Muscle layer of duodenum (tissue), 2 donors: ENCODE measurements around the gene TSR3.

Experiments
- H3K27ac ChIP-seq: one replicate; pipeline ENCODE4 v1.7.0; 2013; ENCODE audit warnings: mild to moderate bottlenecking, low read length
- H3K27me3 ChIP-seq: one replicate; pipeline ENCODE4 v1.7.0; 2013; ENCODE audit warnings: low read depth, mild to moderate bottlenecking, control low read depth, low read length
- H3K36me3 ChIP-seq, 2 donors: one replicate each; pipeline ENCODE4 v1.7.0; 2013; ENCODE audit warnings: low read length in 2 of 2, control low read depth in 1 of 2, mild to moderate bottlenecking in 1 of 2; ENCODE audit not compliant: insufficient read depth in 2 of 2, control insufficient read depth in 1 of 2
- H3K4me1 ChIP-seq, 2 donors: one replicate each; pipeline ENCODE4 v1.7.0; 2013; ENCODE audit warnings: low read length in 2 of 2, mild to moderate bottlenecking in 2 of 2, control low read depth in 1 of 2, moderate library complexity in 1 of 2; ENCODE audit not compliant: insufficient read depth in 2 of 2, control insufficient read depth in 1 of 2
- H3K4me3 ChIP-seq, 2 donors: one replicate each; pipeline ENCODE4 v1.7.0; 2013; ENCODE audit warnings: low read length in 2 of 2, low read depth in 1 of 2, mild to moderate bottlenecking in 1 of 2
- H3K9me3 ChIP-seq, 2 donors: one replicate each; pipeline ENCODE4 v1.7.0; 2013; ENCODE audit warnings: low read length in 2 of 2, control low read depth in 1 of 2, mild to moderate bottlenecking in 1 of 2; ENCODE audit not compliant: control insufficient read depth in 1 of 2
- donor health status: healthy.

Gene TSR3

DNA sequence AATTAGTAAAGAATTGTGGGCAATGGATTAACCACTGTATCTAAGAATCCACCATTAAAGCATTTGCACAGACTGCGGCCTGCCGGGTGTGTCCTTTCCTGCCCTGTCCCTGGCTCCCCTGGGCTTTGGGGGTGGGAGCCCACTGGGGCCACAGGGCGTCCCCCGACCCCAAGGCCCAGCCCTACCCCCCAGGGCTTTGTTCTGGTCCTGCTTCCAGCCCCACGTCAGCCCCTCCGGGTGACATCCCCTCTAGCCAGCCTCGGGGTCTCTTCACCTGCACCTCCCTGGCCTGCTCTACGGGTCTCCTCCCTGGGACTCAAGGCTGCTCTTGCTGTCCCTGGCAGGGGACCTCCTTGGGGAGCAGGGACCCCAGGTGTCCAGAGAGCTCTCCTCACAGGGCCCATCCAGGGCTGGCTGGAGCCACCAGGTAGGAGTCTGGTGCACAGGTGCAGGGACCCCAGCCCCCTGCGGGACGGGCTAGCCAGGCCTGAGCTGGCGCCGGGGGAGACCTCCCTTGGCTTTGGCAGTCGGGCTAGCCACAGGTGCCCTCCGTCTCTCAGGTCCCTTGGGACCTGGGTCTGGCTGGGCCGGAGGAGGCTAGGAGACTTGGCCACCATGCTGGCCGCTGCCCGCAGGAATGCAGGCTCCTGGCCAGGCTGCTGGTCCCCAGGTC is 24.6 kb downstream of the TSR3 start:
- peaks cover 9% of the 10 kb centered on the region for H3K27me3 ChIP-seq
- H3K9me3 ChIP-seq, result no peaks in the 10 kb centered on the region
- no peak overlapping the region for H3K27ac ChIP-seq
- H3K4me1 ChIP-seq, result peaks cover 0 to 5% of the 10 kb centered on the region in 2 donors
- peaks cover 5 to 29% of the 10 kb centered on the region in 2 donors for H3K36me3 ChIP-seq
- no peak overlapping the region for H3K4me3 ChIP-seq

DNA sequence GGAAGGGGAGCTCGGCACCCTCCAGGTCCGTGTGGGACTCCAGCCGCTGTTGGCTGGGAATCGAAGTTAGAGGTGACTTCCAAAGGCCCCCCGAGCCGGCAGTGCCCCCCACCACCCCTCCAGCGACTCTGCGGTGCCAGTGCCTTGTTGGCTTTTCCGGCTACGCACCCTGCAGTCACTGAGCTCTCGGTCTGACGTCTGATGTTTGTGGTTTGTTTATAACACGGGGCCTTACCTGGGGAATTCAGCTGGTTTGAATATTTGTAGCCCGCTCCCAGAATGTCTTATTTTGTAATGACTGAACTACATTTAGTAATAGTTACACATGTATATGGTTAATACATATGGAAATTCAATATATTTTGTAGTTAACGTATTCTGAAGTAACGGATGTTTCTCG is 25.3 kb downstream of the TSR3 start:
- Histone ChIP-seq H3K36me3 (peaks cover 5 to 35% of the 10 kb centered on the region in 2 donors), H3K27me3 (peaks cover 2% of the 10 kb centered on the region), H3K4me3 (no peak overlapping the region), H3K27ac (no peak overlapping the region), H3K9me3 (no peaks in the 10 kb centered on the region), H3K4me1 (no peaks in the 10 kb centered on the region)

DNA sequence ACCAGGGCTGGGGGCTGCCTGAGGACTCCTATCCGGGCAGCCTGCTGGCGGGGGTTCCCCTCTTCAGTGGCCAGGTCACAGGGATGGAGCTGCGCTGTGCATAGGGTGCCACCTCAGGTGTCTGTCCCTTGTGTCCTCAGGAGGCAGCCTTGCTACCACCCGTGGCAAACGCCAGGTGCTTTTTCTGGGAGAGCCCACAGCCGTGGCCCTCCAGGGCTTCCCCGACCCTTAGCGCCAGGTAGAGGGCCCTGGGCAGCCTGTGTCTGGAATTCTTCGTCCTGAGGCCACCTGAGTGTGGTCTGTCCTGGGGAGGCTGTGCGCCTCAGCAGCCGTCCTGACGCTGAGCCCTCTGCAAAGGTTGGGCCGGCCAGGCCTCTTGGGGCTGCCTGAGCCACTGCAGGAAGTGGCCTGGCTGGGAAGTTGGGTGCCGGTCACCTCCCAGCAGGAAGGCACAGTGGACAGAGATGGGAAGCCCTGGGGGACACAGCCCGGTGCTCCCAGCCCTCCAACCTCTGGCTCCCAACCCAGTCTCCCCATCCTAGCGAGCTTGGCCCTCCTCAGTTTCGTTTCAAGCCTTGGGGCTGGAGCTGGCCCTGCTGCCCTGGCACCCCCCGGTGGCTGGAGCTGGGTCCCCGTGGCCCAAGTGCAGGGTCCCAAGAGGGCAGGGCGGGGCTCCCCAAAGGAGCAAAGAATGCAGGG is 25.9 kb downstream of the TSR3 start:
- H3K27me3 ChIP-seq, result no peaks in the 10 kb centered on the region
- peaks cover 5 to 40% of the 10 kb centered on the region in 2 donors for H3K36me3 ChIP-seq
- H3K4me1 ChIP-seq, result no peaks in the 10 kb centered on the region
- H3K9me3 ChIP-seq, result no peaks in the 10 kb centered on the region
- H3K27ac ChIP-seq, result no peak overlapping the region
- no peak overlapping the region for H3K4me3 ChIP-seq

DNA sequence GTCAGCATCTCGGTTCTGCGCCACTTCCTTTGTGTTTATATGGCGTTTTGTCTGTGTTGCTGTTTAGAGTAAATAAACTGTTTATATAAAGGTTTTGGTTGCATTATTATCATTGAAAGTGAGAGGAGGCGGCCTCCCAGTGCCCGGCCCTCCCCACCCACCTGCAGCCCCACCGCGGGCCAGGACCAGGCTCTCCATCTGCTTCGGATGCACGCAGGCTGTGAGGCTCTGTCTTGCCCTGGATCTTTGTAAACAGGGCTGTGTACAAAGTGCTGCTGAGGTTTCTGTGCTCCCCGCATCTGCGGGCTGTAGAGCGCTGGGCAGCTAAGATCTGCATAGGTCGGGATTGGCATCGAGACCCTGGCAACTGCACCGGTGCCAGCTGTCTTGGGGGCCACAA is 26.4 kb downstream of the TSR3 start:
- Histone ChIP-seq H3K27me3 (no peaks in the 10 kb centered on the region), H3K9me3 (no peaks in the 10 kb centered on the region), H3K36me3 (peaks cover 8 to 46% of the 10 kb centered on the region in 2 donors), H3K4me3 (no peak overlapping the region), H3K27ac (no peak overlapping the region), H3K4me1 (no peaks in the 10 kb centered on the region)

DNA sequence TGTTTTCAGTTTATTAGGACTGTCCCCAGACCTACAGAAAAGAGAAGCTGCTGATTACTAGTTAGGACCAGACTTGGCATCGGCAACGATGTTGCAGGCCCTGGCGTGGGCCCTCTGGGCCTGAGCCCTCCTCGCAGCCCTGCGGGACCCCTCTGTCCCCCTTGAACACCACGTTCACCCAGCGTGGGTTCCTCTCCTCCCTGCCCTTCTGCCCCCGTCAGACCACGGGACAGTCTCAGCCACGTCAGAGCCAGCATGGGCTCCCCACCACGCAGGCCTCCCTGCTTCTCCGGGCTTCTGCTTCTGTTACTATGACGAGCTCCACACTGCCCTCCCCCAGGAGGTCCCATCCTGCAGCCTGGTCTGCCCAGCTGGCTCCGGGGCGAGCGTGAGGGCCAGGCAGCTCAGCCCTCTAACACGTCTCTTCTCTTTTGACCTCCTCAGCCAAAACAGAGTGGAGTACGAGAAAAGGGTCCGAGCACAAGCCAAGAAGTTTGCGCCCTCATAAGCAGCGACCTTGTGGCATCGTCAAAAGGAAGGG is 27.3 kb downstream of the TSR3 start:
- no peak overlapping the region for H3K27ac ChIP-seq
- peaks cover 17 to 55% of the 10 kb centered on the region in 2 donors for H3K36me3 ChIP-seq
- H3K4me3 ChIP-seq, result no peak overlapping the region
- no peaks in the 10 kb centered on the region for H3K4me1 ChIP-seq
- no peaks in the 10 kb centered on the region for H3K27me3 ChIP-seq
- no peaks in the 10 kb centered on the region for H3K9me3 ChIP-seq

DNA sequence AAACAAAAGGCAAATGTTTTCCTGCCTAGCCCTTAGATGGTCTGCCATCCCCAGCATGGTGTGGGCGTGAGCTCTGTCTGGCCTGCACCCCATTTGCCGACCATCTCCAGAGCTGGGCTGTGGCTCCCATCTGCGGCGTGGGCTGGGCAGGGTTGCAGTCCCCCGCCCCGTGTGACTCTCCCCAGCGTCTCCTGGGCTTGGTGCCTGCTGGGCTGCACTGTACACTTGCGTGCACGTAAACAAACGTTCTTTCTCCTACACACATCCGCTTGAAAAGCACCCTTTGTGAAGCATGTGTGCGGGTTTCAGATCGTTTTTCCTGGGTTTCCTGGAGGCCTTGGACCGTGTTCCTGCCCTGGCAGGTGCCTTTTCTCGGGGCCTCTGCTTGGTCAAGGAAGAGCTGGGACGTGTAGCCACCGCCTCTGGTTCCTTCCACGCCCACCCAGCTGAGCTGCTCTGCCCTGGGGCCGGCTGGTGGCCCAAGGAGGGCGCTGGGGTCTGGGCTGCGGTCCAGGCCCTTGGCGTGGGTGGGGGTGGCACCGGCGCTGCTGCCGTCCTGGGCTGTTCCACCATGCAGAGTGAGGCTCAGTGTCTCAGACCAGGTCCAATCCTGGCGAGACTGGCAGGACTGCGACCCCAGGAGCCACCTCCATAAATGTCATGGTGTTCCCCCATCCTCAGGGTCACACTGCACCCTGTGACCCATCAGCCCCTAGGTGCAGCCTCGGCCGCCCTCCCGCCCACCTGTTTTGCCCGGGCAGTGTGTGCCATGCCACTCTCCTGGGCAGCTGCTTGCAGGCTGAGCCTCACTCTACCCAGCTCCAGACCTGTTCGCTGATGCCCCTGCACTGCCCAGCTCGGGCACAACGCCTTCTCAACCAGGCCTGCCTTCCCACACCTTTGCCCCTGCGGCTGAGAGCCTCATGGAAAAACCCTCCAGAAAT is 28.1 kb downstream of the TSR3 start:
- no peak overlapping the region for H3K27ac ChIP-seq
- peaks cover 22 to 63% of the 10 kb centered on the region in 2 donors for H3K36me3 ChIP-seq

DNA sequence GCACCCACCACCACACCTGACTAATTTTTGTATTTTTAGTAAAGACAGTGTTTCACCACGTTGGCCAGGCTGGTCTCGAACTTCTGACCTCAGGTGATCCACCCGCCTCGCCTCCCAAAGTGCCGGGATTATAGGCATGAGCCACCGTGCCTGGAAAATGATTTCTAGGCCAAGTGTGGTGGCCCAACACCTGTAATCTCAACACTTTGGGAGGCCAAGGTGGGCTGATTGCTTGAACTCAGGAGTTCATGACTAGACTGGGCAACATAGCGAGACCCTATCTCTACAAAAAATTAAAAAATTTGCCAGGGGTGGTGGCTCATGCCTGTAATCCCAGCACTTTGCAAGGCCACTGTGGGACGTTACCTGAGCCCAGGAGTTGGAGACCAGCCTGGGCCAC is 29.3 kb downstream of the TSR3 start:
- Histone ChIP-seq H3K9me3 (no peaks in the 10 kb centered on the region), H3K27me3 (no peaks in the 10 kb centered on the region), H3K36me3 (peaks cover 34 to 74% of the 10 kb centered on the region in 2 donors), H3K4me1 (no peaks in the 10 kb centered on the region), H3K27ac (no peak overlapping the region), H3K4me3 (no peak overlapping the region)

More for the DNA sequence above, 28.1 kb downstream of the TSR3 start:
- H3K4me3 ChIP-seq, result no peak overlapping the region
- H3K27me3 ChIP-seq, result no peaks in the 10 kb centered on the region
- H3K4me1 ChIP-seq, result no peaks in the 10 kb centered on the region
- no peaks in the 10 kb centered on the region for H3K9me3 ChIP-seq

DNA sequence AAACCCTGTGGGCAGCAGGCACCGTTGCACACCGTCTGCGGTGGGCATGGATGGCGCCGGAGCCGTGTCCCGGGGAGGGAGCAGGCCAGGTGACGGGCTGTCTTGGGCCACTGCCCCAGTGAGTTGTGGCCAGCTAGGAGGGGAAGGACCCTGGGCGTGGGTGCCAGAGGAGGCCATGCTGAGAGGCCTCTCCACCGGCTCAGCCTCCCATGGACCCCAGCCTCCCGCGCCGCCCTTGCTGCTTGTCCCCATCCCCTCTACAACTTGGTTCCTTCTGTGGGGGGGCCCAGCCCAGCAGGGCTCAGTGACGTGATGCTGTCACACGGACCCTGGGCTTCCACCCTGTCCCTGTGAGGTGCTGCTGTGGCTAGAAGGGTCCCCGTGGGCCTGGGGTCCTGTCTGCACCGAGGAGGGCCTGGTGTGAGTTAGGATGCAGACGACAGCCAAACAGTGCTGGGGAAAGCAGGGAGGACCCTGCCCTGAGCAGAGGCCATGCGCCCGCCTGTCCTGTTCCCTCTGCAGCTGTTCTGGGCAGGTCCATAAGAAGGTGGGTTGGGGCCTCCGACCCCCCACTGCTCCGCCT is 30.9 kb downstream of the TSR3 start:
- Histone ChIP-seq H3K27ac (no peak overlapping the region), H3K4me3 (no peak overlapping the region), H3K36me3 (peaks cover 48 to 88% of the 10 kb centered on the region in 2 donors), H3K27me3 (no peaks in the 10 kb centered on the region), H3K9me3 (no peaks in the 10 kb centered on the region), H3K4me1 (no peaks in the 10 kb centered on the region)

DNA sequence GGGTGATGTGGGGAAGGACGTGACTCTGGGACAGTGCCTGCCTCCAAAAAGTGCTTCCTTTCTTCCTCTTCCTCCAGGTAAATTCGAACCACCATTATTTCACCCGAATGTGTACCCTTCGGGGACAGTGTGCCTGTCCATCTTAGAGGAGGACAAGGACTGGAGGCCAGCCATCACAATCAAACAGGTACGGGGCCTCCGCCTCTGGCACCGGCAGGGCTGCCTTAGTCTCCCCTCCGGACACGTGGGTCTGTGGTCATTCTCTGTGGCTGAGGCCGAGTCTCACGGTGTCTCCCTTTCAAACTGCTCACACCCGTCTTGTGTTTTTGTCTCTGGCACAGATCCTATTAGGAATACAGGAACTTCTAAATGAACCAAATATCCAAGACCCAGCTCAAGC is 31.6 kb downstream of the TSR3 start:
- Histone ChIP-seq H3K4me3 (no peak overlapping the region), H3K27ac (no peak overlapping the region), H3K36me3 (peaks cover 52 to 88% of the 10 kb centered on the region in 2 donors), H3K4me1 (no peaks in the 10 kb centered on the region), H3K9me3 (no peaks in the 10 kb centered on the region), H3K27me3 (no peaks in the 10 kb centered on the region)

DNA sequence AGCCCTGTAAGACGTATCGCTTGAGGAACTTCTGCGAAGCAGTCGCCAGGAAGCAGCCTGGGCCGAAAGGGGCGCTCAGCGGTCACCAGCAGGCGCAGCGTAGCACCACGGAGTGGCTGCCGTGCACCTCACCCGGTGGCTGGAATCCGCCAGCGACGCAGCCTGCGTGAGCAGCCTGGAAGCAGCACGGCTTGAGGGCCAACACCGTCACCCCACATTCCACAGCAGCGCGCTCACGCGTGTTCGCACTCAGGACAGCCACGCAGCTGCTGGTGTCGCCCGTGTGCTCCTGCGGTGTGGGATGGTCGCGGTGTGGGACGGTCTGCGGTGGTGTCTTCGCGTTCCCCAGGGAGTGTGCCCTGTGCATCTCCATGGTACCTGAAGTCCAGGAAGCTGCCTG is 32.6 kb downstream of the TSR3 start:
- Histone ChIP-seq H3K4me3 (no peak overlapping the region), H3K36me3 (peaks cover 48 to 89% of the 10 kb centered on the region in 2 donors), H3K4me1 (peaks cover 0 to 7% of the 10 kb centered on the region in 2 donors), H3K27me3 (no peaks in the 10 kb centered on the region), H3K27ac (no peak overlapping the region), H3K9me3 (no peaks in the 10 kb centered on the region)

DNA sequence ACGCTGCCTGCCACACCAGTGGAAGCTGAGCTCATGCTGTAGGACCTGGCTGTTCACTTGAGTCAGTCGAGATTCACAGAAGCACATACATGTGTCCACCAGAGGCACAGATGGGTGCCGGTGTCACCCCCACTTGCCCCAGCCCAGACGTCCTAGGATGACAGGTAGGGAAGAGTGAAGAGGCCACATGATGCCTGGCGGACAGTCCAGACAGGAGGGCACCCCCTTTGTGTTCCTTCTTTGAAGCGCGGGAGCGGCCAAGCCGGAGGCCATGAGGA is 33.5 kb downstream of the TSR3 start:
- H3K9me3 ChIP-seq, result no peaks in the 10 kb centered on the region
- peaks cover 0 to 15% of the 10 kb centered on the region in 2 donors for H3K4me1 ChIP-seq
- H3K4me3 ChIP-seq, result no peak overlapping the region
- H3K36me3 ChIP-seq, result peaks cover 47 to 85% of the 10 kb centered on the region in 2 donors
- H3K27me3 ChIP-seq, result no peaks in the 10 kb centered on the region
- no peak overlapping the region for H3K27ac ChIP-seq
